AG08396 (cell line): ENCODE data around the gene AMHR2.
"Not testable (repeated sequence)": the region's sequence is repeated elsewhere in the genome, so short reads cannot be mapped to it uniquely, and the experiment has no call there.

ENCODE experiments used
- DNase-seq: peaks from one replicate; pipeline ENCODE4 v3.0.0; 2012; ENCODE audit warnings: low spot score, mixed read lengths

Gene AMHR2

DNA sequence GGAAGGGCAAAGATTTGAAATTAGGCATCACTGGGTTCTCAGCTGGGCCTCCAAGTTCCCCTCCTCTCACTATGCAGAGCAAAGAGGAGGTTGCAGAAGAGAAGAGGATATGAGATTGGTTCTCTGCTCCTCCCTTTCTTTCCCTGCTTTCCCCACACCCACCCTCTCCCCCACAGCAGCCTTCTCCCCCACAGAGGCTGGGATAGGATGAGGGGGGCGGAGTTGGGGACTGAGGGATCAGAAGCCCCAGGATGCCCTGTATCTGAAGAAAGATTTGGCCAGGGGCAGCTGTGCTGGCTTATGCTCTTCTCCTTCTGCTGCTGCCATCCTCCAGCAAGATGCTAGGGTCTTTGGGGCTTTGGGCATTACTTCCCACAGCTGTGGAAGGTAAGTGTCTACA, at the start of gene AMHR2:
TSS of gene AMHR2 (plus strand) at position 259 of the 400 bp plus-strand sequence. CDS start at position 339, 80 bp downstream.
- no peak for DNase-seq

GRCh38 chr12:53374277-53374676, 49.4 kb upstream of the AMHR2 start:
- DNase-seq: not testable (repeated sequence)

DNA sequence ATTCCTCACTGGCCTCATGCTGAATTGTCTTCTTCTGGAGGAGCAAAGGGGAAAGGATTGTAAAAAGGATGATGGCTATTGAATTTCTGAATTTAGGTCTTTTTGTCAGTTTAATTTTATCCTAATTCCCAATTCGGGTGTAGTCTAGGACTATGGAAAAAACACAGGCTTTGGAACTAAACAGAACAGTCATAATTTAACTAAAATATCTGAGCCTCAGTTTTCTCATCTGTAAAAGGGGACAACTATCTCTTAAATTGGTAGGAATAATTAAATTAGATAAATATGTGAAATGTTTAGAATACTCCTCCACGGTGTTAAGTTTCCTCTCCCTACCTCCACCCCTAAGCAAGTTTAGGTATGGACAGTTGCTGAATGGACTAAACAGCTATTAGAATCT, 46.9 kb upstream of the AMHR2 start:
- DNase-seq: no peak

GRCh38 chr12:53378222-53378621, 45.4 kb upstream of the AMHR2 start:
- no peak for DNase-seq

DNA sequence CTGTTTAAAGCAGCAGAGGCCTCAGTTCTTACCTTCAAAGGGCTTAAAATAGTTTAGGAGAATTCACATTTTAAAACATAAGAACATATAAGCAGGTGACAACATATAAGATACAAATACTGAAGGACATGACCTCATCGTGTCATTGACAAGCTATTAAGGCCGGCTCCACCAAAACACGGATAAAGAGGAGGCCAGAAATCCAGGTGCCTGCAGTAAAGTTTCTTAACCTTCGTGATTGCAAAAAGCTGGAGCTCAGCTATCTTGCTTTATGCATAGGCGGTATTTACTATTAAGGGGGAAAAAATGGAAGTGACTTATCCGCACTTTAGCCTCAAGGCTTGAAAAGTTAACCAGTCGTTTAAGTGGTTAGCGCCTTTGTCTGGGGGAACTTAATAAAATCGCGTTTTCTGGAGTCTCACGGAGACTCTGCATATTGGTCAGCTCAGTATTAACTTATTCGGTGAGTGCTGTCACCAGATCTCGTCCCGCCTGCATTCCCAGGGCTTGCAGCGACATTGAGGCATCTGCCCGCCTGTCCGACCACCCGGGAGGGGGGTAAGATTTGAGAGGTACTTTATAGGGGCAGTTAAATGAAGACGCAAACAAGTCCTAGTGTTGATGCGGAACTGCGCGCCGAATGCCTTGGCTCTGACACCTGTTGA, 44.8 kb upstream of the AMHR2 start:
- no peak for DNase-seq

DNA sequence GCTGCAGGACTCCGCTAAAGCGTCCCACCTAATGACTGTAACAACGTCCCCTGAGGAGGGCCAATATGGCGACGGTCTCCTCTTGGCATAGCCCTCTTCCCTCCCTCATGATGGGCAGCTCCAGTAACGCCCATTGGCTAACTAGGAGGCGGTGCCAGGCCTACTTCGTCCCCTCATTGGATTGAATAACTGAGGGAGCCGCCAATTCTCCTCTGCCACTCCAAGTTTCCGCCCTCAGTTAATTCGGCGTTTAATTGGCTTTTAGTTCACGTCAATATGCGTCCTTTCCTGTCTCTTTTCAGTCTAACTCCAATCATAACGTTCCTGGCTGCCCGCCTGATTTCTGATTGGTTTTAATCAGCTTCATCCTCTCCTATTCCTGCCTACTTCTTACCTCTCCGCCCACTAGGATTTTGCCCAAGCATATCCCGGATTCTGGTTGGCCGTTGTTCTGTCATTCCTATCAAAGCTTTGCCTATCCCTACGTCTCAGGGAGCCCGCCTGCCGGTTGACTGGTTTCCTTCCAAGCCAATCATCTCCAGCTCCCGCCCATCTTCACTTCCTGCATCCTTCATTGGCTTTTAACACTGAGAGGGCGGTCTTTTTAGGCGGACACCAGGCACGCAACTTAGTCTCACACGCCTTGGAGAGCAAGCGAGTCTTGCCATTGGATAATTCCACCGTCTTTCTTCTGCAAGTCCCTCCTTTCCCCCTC, 44.1 kb upstream of the AMHR2 start:
- DNase-seq: peak; percentile 93

DNA sequence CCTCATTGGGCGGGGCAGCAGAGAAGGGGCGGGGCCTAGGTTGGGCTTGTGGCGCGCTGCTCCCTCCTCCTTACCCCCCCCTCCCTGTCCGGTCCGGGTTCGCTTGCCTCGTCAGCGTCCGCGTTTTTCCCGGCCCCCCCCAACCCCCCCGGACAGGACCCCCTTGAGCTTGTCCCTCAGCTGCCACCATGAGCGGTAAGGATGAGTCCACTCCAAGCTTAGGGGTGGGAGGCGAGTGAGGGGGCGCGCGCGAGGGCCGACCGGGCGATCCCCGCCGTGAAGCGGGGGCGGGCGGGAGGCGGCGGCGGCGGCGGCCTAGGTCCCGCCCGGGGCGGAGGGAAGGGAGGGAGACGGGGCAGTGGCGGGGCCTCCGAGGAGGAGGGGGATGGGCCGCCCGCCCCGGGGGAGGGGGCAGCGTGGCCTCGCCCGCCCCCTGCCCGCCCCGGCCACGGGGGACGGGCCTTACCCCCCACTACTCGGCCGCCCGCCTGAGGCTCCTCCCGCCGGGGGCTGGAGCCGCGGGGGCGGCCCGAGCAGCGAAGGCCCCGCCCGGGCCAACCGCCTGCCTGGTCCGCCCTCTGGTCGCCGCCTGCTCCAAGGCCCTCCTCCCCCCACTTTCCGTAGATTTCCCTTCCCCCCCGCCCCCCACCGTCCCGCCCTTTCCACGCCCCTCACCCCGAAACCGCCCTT, 43.4 kb upstream of the AMHR2 start, which contains the start of gene SP1:
TSS of gene SP1 (plus strand) at position 73 of the 690 bp plus-strand sequence. CDS start at position 189, 116 bp downstream.
- DNase-seq: peak; percentile 90

- DNase-seq: no peak
Observed at GRCh38 chr12:53380794-53381730, 42.6 kb upstream of the AMHR2 start.

GRCh38 chr12:53381731-53382630, 41.7 kb upstream of the AMHR2 start:
- DNase-seq: no peak

DNA sequence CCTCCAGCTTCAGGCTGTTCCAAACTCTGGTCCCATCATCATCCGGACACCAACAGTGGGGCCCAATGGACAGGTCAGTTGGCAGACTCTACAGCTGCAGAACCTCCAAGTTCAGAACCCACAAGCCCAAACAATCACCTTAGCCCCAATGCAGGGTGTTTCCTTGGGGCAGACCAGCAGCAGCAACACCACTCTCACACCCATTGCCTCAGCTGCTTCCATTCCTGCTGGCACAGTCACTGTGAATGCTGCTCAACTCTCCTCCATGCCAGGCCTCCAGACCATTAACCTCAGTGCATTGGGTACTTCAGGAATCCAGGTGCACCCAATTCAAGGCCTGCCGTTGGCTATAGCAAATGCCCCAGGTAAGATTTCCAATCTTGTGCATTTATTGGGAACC, 40.4 kb upstream of the AMHR2 start:
- DNase-seq: no peak

DNA sequence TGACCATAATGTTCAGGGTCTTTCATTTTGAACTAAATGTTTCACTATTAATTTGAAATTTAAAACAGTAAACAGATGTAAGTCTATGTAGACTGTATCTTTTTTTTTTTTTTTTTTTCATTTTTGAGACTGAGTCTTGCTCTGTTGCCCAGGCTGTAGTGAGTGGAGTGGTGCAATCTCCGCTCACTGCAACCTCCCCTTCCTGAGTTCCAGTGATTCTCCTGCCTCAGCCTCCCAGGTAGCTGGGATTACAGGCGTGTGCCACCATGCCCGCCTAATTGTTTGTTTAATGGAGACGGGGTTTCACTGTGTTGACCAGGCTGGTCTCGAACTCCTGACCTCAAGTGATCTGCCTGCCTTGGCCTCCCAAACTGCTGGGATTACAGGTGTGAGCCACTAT, 37.3 kb upstream of the AMHR2 start:
- not testable (repeated sequence) for DNase-seq

- no peak for DNase-seq
Observed at GRCh38 chr12:53388932-53389331, 34.7 kb upstream of the AMHR2 start.

DNA sequence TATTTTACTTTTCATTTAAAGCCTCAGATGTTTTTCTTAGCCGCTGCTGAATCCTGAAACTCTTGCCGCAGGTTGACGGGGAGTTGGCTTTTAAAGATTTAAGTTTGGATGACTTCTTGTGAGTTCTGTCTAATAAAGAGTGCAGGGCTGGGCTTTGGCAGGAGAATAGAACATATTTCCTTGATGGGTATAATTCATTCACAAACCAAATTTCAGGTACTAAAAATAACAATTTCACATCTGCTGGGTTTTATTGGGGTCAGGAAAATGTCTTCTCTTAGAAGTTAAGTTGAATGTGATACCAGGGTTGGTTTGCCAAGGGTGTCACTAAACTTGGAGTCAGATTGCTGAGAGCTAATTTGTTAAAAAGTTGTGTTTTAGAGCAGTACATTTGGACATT, 34.0 kb upstream of the AMHR2 start:
- no peak for DNase-seq

DNA sequence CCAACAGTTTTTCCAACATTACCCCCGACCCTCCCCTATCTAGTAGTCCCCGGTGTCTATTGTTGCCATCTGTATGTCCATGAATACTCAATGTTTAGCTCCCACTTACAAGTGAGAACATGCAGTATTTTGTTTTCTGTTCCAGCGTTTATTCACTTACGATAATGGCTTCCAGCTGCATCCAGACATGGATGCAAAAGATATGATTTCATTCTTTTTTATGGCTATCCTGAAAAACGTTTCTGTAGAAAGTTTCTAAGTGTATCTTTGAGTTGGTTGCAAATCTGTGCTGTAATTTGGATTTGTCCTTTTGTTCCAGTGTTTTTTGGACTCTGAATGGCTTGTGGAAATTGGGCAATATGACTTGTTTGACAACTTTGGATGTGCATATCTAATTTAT, 31.9 kb upstream of the AMHR2 start:
- no peak for DNase-seq

GRCh38 chr12:53399896-53400295, 23.8 kb upstream of the AMHR2 start:
- DNase-seq: no peak

GRCh38 chr12:53402351-53402750, 21.3 kb upstream of the AMHR2 start:
- DNase-seq: not testable (repeated sequence)

GRCh38 chr12:53402871-53403270, 20.8 kb upstream of the AMHR2 start:
- DNase-seq: no peak

DNA sequence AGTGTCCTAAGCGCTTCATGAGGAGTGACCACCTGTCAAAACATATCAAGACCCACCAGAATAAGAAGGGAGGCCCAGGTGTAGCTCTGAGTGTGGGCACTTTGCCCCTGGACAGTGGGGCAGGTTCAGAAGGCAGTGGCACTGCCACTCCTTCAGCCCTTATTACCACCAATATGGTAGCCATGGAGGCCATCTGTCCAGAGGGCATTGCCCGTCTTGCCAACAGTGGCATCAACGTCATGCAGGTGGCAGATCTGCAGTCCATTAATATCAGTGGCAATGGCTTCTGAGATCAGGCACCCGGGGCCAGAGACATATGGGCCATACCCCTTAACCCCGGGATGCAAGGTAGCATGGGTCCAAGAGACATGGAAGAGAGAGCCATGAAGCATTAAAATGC, 12.7 kb upstream of the AMHR2 start:
- DNase-seq: no peak

DNA sequence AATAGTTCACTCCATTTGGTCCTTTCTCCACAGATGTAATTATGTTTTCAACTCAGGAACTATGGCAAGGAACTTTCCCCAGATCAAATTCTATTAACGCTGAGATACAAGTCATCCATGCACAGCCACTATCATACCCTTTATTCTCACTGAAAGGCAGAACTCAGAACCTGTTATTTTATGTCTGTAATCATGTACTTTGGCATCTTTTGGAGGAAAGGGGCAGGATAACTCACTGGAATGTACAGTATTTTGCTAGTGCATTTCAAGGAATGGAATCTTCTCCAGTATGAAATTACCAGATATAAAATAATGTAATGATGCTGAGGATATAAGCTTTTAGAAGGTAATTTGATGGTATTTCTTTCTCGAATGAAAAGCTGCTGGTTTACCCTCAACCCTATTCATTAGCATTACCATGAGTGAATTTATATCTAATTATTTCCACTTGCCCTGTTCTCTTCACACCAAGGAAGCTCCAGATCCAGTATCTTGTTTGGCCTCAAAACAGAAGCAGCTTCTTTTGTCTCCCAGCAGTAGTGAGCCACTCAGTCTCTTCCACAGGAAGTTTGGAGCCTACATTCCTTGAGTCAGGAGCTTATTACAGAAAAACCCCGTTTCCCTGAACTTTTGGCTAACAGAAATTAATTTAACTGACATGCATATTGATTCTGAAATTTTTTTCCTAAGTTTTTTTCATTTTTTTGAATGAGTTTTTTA, 10.0 kb upstream of the AMHR2 start:
- DNase-seq: no peak

- DNase-seq: no peak
Observed at GRCh38 chr12:53414756-53415417, 8.8 kb upstream of the AMHR2 start.
